Measurements from ENCODE around the gene RAB4B.

RAB4B gene

DNA sequence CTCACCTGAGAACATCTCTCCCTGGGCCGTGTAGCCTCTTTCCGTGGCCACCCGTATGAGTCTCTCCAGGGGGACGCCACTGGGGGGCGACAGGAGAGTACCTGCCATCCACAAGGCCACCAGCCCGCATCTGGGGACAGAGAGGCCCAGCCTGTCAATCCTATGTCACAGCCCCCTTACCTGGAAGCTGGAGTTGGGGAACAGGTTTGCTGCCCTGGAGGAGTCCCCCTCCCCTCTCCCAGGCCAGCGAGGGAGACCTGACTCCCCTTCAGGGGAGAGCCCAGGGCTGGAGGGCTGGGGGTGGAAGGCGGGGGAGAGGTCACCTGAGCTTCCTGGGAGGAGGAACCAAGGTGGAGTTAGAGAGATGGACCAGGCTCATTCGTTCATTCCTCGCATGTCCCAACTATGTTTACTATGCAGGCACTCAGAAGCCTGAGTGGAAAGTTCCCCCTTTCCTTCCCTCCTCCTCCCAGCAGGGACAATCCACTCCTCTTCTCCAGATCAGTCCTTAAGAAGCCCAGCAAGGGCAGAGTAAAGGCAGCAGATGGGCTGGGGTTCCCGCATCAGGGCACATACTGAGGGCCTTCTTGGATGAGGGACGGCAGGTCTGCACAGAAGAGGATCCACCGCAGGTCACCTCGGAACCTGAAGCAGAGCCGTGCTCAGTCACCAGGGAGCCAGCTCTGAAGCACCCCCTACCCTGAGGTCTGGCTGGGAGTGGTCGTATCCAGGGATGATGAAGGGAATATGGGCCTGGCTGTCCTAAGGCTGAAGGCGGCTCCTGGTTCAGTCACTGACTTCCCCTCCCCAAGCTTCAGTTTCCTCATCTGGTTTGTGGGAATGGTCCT, 33.3 kb upstream of the RAB4B start:
- peak in 1 of 2 donors; percentile 48 for DNase-seq

GRCh38 chr19:40745402-40745780, 32.7 kb upstream of the RAB4B start:
- Mint-ChIP-seq H3K4me3 (no peak overlapping the region), H3K27ac (no peak overlapping the region), H3K9me3 (no peaks in the 10 kb centered on the region), H3K4me1 (peaks cover 26% of the 10 kb centered on the region), H3K27me3 (no peaks in the 10 kb centered on the region)
- ATAC-seq (no peak), DNase-seq (no peak)

More for the DNA sequence above, 33.3 kb upstream of the RAB4B start:
- no peaks in the 10 kb centered on the region for H3K27me3 Mint-ChIP-seq
- H3K4me3 Mint-ChIP-seq, result no peak overlapping the region
- H3K9me3 Mint-ChIP-seq, result no peaks in the 10 kb centered on the region
- H3K4me1 Mint-ChIP-seq, result peaks cover 24% of the 10 kb centered on the region
- H3K27ac Mint-ChIP-seq, result no peak overlapping the region
- ATAC-seq, result peak; percentile 66

DNA sequence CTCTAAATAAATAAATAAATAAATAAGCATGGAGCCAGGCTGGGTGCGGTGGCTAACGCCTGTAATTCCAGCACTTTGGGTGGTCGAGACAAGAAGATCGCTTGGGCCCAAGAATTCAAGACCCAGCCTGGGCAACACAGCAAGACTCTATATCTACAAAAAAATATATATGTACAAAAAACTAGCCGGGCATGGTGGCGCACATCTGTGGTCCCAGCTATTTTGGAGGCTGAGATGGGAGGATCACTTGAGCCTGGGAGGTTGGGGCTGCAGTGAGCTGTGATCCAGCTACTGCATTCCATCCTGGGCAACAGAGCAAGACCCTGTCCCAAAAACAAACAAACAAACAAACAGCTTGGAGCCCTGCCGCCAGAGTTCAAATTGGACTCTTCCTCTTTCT, 30.5 kb upstream of the RAB4B start:
- DNase-seq, result no peak
- ATAC-seq, result no peak
- no peak overlapping the region for H3K4me3 Mint-ChIP-seq
- no peak overlapping the region for H3K27ac Mint-ChIP-seq
- no peaks in the 10 kb centered on the region for H3K9me3 Mint-ChIP-seq
- no peaks in the 10 kb centered on the region for H3K27me3 Mint-ChIP-seq
- H3K4me1 Mint-ChIP-seq, result peaks cover 29% of the 10 kb centered on the region

DNA sequence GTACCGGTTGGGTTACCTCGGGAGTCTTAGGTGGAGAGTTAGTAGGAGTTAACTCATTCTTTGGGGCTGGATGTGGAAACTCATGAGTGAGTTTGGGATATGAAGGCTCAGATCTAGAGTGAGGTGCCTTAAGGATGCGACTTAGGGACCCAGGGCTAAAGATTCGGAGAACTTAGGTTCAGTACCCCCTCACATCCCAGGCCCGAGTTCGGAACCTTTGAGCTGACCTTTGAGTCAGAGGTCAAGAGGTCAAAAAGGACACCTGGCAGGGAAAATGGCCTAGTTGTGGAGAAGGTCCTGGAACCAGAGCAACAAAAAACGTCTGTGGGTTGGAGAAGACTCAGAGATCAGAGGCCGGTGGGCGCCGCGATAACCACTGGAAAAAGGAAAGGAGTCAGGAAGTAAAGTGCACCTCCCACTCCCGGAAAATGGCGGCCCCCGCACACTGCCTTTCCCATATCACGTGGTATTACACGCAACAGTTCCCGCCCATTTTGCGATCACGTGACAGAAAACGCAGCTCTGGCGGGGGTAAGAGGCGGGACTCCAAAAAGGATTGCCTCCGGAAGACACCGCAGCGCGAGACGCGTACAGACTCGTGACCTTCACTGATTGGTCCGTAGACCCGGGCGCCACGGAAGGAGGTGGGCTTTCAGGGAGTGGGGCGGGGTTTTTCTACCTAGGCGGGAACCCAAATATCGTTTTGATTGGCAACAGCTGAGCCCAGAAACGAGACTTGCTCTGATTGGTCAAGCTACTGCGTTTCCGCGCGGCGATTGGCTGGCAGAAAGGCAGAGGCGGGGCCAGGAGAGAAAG, 27.8 kb upstream of the RAB4B start, which contains the start of gene ACTMAP:
Gene ACTMAP, minus strand, starts transcription at position 420 of the 816 bp plus-strand sequence. CDS start 674 bp downstream, outside the sequence.
- peaks cover 48% of the 10 kb centered on the region for H3K4me1 Mint-ChIP-seq
- DNase-seq (peak; percentile 99 to 100), ATAC-seq (peak; percentile 91)
- peak within 1 kb of the TSS; percentile 96 to 98 for H3K4me3 Mint-ChIP-seq
- H3K27ac Mint-ChIP-seq, result peak within 1 kb of the TSS; percentile 98 to 99
- H3K27me3 Mint-ChIP-seq, result no peaks in the 10 kb centered on the region
- H3K9me3 Mint-ChIP-seq, result no peaks in the 10 kb centered on the region

DNA sequence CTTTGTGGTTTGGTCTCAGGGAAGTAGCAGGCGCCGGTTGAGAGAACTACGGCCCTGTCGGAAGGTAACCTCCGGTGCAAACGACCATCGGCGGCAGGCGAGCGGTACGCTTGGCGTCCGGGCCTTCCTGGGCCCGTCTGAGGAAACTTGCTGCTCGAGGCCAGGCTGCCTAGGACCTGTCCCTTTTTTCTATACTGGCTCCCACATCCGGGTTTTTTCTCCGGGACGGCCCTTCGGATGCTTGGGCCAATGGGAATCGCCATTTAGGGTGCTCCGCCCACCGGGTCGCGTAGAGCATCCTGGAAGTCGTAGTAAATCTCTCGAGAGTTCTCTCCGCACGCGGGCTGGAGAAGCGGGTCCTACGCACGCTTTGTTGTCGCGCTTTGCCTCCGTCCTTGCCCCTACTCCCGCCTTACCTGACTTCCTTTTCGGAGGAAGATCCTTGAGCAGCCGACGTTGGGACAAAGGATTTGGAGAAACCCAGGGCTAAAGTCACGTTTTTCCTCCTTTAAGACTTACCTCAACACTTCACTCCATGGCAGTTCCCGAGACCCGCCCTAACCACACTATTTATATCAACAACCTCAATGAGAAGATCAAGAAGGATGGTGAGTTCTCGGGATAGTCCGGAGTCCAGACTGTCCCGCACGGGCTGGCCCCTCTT, 27.0 kb upstream of the RAB4B start, which contains the start of gene SNRPA:
Gene SNRPA, plus strand, starts transcription at position 330 of the 664 bp plus-strand sequence. Its CDS starts 206 bp downstream, at position 536.
- DNase-seq (peak; percentile 97), ATAC-seq (peak; percentile 83)
- Mint-ChIP-seq H3K27me3 (no peaks in the 10 kb centered on the region), H3K9me3 (no peaks in the 10 kb centered on the region), H3K27ac (peak within 1 kb of the TSS; percentile 98 to 99), H3K4me3 (peak within 1 kb of the TSS; percentile 96 to 98), H3K4me1 (peaks cover 55% of the 10 kb centered on the region)

DNA sequence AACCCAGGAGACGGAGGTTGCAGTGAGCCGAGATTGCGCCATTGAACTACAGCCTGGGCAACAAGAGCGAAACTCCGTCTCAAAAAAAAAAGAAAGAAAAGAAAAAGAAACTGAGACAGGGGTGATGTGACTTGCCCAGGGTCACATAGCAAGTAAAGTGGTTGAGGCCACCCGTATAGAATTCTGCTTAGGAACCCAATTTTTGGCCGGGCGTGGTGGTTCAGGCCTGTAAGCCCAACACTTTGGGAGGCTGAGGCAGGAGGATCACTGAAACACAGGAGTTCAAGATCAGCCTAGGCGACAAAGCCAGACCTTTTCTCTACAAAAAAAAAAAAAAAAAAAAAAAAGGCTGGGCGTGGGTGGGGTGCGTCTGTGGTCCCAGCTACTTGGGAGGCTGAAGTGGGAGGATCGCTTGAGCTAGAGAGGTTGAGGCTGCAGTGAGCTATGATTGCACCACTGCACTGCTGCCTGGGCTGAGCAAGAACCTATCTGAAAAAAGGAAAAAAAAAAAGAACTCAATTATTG, 25.7 kb upstream of the RAB4B start:
- Mint-ChIP-seq H3K4me3 (peak overlapping the region; percentile 96 to 98), H3K27me3 (no peaks in the 10 kb centered on the region), H3K4me1 (peaks cover 69% of the 10 kb centered on the region), H3K27ac (peak overlapping the region; percentile 98 to 99), H3K9me3 (no peaks in the 10 kb centered on the region)
- DNase-seq (no peak), ATAC-seq (no peak)

DNA sequence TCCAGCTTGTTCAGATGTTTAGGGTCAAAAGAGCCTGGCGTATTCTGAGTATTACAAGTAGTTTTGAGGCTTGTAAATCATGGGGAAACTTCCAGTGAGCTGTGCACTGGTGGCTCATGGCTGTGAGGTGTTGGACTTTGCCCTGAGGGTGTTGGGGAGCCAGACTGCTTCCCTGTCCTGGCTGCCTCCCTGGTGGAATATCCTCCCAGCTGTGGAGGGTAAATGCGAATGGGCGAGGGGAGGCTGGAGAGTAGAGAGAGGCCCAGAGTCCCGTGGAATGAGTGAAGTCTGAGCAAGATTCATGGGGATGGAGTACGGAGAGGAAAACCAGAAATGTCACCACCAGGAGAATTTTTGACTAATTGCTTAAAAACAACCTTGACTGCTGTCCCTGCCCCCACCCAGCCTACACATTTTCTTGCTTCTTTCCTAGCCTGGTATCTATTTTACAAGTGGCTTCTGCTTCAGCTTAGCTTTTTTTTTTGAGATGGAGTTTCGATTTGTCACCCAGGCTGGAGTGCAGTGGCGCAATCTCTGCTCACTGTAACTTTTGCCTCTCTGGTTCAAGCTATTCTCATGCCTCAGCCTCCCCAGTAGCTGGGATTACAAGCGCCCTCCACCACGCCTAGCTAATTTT, 23.3 kb upstream of the RAB4B start:
- H3K4me1 Mint-ChIP-seq, result peaks cover 62% of the 10 kb centered on the region
- DNase-seq, result peak in 1 of 2 donors; percentile 61

GRCh38 chr19:40755248-40755624, 22.8 kb upstream of the RAB4B start:
- DNase-seq (no peak), ATAC-seq (no peak)
- Mint-ChIP-seq H3K4me3 (peak overlapping the region; percentile 87 to 92), H3K9me3 (no peaks in the 10 kb centered on the region), H3K27ac (peak overlapping the region; percentile 65 to 77), H3K4me1 (peaks cover 64% of the 10 kb centered on the region), H3K27me3 (no peaks in the 10 kb centered on the region)

More for the DNA sequence above, 23.3 kb upstream of the RAB4B start:
- H3K27me3 Mint-ChIP-seq, result no peaks in the 10 kb centered on the region
- no peak for ATAC-seq
- peak overlapping the region; percentile 87 to 92 for H3K4me3 Mint-ChIP-seq
- no peaks in the 10 kb centered on the region for H3K9me3 Mint-ChIP-seq
- peak overlapping the region; percentile 23 to 77 for H3K27ac Mint-ChIP-seq

GRCh38 chr19:40755791-40756190, 22.3 kb upstream of the RAB4B start:
- H3K27ac Mint-ChIP-seq, result peak overlapping the region in 1 of 2 donors; percentile 8
- H3K27me3 Mint-ChIP-seq, result no peaks in the 10 kb centered on the region
- ATAC-seq (no peak), DNase-seq (no peak)
- peak overlapping the region; percentile 87 to 92 for H3K4me3 Mint-ChIP-seq
- H3K9me3 Mint-ChIP-seq, result no peaks in the 10 kb centered on the region
- peaks cover 69% of the 10 kb centered on the region for H3K4me1 Mint-ChIP-seq

DNA sequence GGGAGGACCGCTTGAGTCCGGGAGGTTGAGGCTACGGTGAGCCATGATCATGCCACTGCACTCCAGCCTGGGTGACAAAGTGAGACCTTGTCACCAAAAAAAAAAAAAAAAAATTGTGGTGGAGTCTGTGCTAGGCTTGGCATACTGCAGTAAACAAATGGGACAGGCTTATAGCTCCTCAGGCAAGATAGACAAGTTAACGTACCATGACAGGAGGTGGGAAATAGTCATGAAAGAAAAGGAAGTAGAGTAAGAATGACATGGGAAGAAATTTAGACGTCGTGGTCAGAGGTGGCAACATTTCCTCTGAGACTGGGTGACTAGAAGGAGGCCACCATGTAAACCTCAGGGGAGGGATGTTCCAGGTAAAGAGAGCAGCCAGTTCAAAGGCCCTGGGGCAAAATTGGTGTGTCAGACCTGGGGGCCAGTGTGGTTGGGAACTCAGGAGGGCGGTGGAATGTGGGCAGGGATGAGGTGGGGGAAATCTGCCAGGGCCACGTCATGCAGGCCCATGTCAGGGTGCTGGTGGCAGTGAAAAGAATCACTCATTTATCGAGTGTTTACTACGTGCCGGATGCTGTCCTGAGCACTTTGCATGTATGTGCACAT, 21.4 kb upstream of the RAB4B start:
- Mint-ChIP-seq H3K4me3 (peak overlapping the region; percentile 31 to 87), H3K27me3 (no peaks in the 10 kb centered on the region), H3K4me1 (peaks cover 75% of the 10 kb centered on the region), H3K27ac (peak overlapping the region in 1 of 2 donors; percentile 64), H3K9me3 (no peaks in the 10 kb centered on the region)
- peak; percentile 82 for ATAC-seq
- peak in 1 of 2 donors; percentile 78 for DNase-seq

DNA sequence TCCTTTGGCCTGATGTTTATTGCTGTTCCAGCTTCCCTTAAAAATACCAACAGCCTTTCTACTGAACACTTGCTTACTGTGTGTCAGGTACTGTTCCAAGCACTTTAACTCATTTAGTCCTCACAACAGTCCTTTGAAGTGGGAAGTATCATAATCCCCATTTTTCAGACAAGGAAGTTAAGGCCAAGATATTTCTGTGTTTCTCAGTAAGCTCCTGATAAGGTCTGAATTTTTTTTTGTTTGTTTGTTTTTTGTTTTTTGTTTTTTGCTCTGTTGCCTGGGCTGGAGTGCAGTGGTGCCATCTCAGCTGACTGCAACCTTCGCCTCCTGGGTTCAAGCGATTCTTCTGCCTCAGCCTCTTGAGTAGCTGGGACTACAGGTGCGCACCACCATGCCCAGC, 19.6 kb upstream of the RAB4B start:
- Mint-ChIP-seq H3K27ac (no peak overlapping the region), H3K4me1 (peaks cover 85% of the 10 kb centered on the region), H3K9me3 (no peaks in the 10 kb centered on the region), H3K4me3 (no peak overlapping the region), H3K27me3 (no peaks in the 10 kb centered on the region)
- DNase-seq, result no peak
- ATAC-seq, result no peak

DNA sequence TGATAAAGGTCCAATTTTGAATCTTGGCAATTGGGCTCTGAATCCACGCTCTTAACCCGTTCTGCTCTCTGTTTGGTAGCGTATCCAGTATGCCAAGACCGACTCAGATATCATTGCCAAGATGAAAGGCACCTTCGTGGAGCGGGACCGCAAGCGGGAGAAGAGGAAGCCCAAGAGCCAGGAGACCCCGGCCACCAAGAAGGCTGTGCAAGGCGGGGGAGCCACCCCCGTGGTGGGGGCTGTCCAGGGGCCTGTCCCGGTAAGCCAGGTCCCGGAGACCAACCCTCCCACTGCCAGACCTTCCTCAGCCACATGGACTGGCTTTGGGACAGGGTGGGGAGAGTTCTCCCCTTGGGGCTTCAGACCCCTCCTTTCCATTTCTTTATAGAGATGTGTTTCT, 18.7 kb upstream of the RAB4B start:
- DNase-seq (no peak), ATAC-seq (no peak)
- Mint-ChIP-seq H3K27me3 (no peaks in the 10 kb centered on the region), H3K9me3 (no peaks in the 10 kb centered on the region), H3K4me3 (no peak overlapping the region), H3K27ac (no peak overlapping the region), H3K4me1 (peaks cover 88% of the 10 kb centered on the region)

DNA sequence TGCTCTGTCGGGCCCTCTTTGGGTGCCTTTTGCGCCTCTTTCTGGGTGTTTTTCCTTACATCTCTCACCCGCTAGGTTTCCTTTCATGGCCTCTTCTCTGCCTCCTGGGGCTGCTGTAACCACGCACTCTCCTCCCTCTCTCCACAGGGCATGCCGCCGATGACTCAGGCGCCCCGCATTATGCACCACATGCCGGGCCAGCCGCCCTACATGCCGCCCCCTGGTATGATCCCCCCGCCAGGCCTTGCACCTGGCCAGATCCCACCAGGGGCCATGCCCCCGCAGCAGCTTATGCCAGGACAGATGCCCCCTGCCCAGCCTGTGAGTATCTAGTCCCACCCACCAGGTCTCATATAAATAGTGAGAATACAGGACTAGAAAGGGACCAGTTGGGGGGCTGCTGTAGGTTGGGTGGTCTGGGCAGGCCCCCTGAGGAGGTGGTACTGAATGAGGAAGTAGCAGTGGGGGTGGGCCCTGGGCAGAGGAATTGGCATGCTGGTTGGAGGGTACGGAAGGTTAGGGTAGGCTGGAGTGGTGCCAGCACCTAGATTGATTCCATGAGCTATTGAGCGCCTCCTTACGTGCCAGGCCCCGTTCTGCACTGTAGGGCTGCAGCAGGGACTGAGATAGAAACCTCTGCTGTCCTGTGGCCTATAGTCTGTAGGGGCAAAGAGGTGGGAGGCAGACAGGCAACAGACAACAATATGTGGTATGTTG, 15.1 kb upstream of the RAB4B start:
- H3K27me3 Mint-ChIP-seq, result no peaks in the 10 kb centered on the region
- H3K9me3 Mint-ChIP-seq, result no peaks in the 10 kb centered on the region
- no peak for DNase-seq
- peak overlapping the region; percentile 10 to 94 for H3K27ac Mint-ChIP-seq
- peaks cover 75% of the 10 kb centered on the region for H3K4me1 Mint-ChIP-seq
- peak; percentile 66 for ATAC-seq
- peak overlapping the region; percentile 40 for H3K4me3 Mint-ChIP-seq

GRCh38 chr19:40763526-40763925, 14.5 kb upstream of the RAB4B start:
- peak overlapping the region; percentile 24 to 55 for H3K27ac Mint-ChIP-seq
- H3K4me3 Mint-ChIP-seq, result peak overlapping the region; percentile 40
- H3K27me3 Mint-ChIP-seq, result no peaks in the 10 kb centered on the region
- DNase-seq (no peak), ATAC-seq (no peak)
- H3K9me3 Mint-ChIP-seq, result no peaks in the 10 kb centered on the region
- H3K4me1 Mint-ChIP-seq, result peaks cover 71% of the 10 kb centered on the region
